Measurements from ENCODE around the gene ZNF813. TPM values are rescaled to one million over a fixed set of nuclear protein-coding genes. Genes with fewer than 3 reads are reported as not detected.

ZNF813 gene
- total and polyA plus RNA-seq, 9 of the 15 experiments (the other 6 are each of a cell fraction or from before 2014, with no cell fraction given) = 1.3 to 8.0 (median 5.3) TPM

GRCh38 chr19:53431399-53432087, 36.0 kb upstream of the ZNF813 start, which contains the start of gene ZNF761 (continued):
- TF ChIP-seq EP400 (IDR thresholded peaks at IDR 0.05) (no peak), VEZF1 (CRISPR knock-in tag; IDR thresholded peaks at IDR 0.05) (peak; percentile 45), EGR1 (conservative IDR thresholded peaks at IDR 0.05) (peak; percentile 45; the same call in 1 of the 2 replicates), ZNF740 (CRISPR knock-in tag; IDR thresholded peaks at IDR 0.05) (no peak), ZNF740 (tag; IDR thresholded peaks at IDR 0.05) (no peak), ZNF766 (CRISPR knock-in tag; conservative IDR thresholded peaks at IDR 0.05) (no peak), ESRRB (CRISPR knock-in tag; IDR thresholded peaks at IDR 0.05; ENCODE audit: borderline replicate concordance) (no peak), ZNF76 (CRISPR knock-in tag; IDR thresholded peaks at IDR 0.05; ENCODE audit: borderline replicate concordance) (no peak), RBM39 (optimal IDR thresholded peaks at IDR 0.05; ENCODE audit: low read depth, low read length) (no peak), RBFOX2 (IDR thresholded peaks at IDR 0.05; ENCODE audit: low read depth, low read length) (peak; percentile 84), ILK (tag; IDR thresholded peaks at IDR 0.05; ENCODE audit: borderline replicate concordance, low read depth) (no peak), ZNF347 (CRISPR knock-in tag; IDR thresholded peaks at IDR 0.05; ENCODE audit: low read depth) (no peak), SPI1 (IDR thresholded peaks at IDR 0.05; ENCODE audit: borderline replicate concordance, low read depth, low read length) (no peak), CREB5 (CRISPR knock-in tag; IDR thresholded peaks at IDR 0.05) (no peak), MXI1 (IDR thresholded peaks at IDR 0.05; ENCODE audit: low read depth, low read length) (0 out of 2 replicates have a peak, but pooled peaks have one; percentile 42), POLR2A (conservative IDR thresholded peaks at IDR 0.05) (peak; percentile 93), DIDO1 (tag; IDR thresholded peaks at IDR 0.05; ENCODE audit: low read depth) (no peak), L3MBTL2 (IDR thresholded peaks at IDR 0.05) (peak; percentile 55; the same call in 1 of the 2 replicates), PKNOX1 (IDR thresholded peaks at IDR 0.05) (peak; percentile 30; the same call in 1 of the 2 replicates), ZNF785 (CRISPR knock-in tag; IDR thresholded peaks at IDR 0.05) (no peak), CTCF (IDR thresholded peaks at IDR 0.05 in 2 of 3, conservative IDR thresholded peaks at IDR 0.05 in 1 of 3; ENCODE audit: insufficient read depth in 2 of 3, low read depth in 1 of 3, low read length in 3 of 3) (peak; percentile 25 to 38 (median 29); a peak in 3 of 6 replicates), RFX5 (IDR thresholded peaks at IDR 0.05; ENCODE audit: low read depth, low read length) (no peak), POLR2B (IDR thresholded peaks at IDR 0.05; ENCODE audit: low read depth, partially characterized antibody) (peak; percentile 87)

Data from K562 (cell line).